IPS-NIHi7 (cell line): ENCODE measurements around the gene SSNA1.

Experiments used
- DNase-seq: peaks from one replicate; pipeline ENCODE4 v3.0.0; 2012; ENCODE audit warnings: mixed read lengths; ENCODE audit errors: extremely low spot score

Gene SSNA1

DNA sequence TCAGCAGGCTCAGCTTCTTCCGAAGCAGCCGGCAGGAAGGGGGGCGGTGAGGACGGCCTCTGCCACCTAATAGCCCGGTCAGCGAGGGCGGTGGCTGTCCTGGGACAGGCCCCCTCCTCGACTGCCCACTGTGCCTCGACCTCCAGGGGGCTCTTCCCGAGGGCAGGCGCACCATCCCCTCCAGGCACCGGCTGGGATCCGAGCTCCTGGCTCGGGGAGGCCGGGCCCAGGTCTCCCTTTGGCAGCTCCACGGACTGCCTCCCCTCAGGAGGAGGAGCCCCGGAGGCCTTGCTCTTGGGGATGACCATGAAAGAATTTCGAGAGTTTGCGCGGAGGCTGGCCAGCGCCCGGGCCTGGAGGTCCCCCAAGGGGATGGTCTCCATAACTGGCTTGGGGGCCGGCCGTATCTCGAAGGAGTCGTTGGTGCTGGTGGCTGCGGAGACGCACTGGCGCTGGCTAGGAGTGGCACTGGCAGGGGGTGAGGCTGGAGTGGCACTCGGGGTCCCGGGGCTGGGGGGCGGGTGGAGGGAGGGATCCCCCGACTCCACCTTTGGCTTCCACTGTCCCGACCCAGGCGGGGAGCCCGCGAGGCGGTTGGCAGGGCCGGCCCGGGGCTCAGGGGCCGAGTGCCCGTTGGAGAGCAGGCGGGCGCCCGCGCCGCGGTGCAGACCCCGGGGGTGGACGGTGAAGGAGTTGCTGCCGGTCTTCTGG, 11.1 kb downstream of the SSNA1 start:
- no peak for DNase-seq

DNA sequence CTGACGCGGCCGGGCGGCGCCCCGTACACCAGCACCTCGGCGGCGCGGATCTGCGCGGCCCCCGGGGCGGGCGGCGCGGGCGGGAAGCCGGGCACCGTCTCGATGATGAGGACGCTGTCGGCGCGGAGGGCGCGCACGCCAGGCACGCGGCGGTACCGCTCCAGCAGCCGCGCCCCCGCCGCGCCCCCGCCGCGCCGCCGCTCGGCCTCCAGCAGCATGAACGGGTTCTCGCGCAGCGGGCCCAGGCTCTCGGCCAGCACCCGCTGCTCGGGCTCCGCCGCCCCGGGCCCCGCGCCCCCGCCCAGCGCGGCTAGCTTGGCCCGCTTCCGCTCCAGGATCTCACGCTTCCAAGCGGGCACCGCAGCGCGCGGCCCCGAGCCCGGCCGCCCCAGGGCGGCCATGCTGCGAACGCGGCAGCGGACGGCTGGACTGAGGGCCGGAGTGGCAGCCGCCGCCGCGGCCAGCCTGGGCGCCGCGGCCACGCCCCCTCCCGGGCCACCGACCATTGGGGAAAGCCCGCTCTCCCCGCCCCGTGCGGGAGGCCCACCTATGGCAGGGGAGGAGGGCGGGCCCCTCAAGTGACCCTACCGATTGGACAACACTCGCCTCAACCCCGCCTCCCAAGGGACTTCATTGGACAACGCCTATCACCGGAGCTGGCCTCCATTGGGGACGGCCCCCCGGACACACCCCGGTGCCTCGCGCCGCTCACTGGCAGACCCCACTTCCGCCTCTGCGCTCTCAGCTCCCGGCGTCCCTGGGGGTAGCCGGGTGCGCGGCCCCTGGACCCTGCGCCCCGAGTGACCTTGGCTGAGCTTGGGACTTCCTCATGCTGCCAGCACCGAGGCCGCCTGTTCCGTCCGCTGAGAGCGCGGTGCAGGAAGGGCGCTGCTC, 12.1 kb downstream of the SSNA1 start, which contains the start of gene TPRN:
Gene TPRN, minus strand, starts transcription at position 431 of the 894 bp plus-strand sequence. Its CDS starts 30 bp downstream, at position 401.
- peak; percentile 100 for DNase-seq

DNA sequence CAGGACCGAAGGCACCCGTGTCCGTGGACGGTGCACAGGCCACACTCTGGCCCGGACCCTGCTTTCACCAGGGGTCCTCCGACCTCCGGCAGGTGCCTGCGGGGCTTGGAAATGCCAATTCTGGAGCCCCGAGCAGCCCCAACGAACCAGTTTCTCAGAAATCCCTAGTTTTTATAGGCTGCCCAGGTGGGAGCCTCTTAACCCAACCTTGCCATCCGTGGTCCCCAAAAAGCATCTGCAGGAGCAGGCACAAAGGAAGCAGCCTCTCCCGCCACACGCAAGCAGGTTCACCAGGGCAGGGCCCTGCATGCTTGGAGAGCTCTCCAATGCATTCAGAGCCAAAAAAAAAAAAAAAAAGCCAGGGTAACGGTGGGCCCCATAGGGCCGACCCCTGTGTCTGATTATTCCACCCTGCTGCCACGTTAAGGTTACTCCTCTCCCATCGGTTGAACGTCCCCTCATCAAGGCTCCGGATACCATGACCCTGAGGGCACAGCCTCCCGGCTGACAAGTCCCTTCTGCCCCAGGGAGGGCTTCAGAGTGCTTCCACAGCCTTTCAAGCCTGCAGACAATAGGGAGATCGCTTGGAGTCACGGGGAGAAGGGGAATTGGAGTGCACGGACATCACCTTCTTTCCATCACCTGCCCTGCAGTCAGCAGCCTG, 12.9 kb downstream of the SSNA1 start:
- no peak for DNase-seq

DNA sequence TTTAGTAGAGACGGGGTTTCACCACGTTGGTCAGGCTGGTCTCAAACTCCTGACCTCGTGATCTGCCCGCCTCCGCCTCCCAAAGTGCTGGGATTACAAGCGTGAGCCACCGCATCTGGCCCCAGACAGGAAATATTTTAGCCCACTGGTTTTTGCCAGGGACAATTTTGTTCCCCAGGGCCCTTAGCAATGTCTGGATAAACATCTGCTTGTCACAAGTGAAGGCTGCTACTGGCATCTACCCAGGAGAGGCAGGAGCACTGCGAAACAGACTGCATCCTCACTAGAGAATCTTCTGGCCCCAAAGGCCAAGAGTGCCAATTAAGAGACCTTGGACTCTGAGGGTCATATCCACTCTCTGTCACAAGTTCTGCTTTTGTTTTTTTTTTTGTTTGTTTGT, 14.5 kb downstream of the SSNA1 start:
- DNase-seq = no peak

DNA sequence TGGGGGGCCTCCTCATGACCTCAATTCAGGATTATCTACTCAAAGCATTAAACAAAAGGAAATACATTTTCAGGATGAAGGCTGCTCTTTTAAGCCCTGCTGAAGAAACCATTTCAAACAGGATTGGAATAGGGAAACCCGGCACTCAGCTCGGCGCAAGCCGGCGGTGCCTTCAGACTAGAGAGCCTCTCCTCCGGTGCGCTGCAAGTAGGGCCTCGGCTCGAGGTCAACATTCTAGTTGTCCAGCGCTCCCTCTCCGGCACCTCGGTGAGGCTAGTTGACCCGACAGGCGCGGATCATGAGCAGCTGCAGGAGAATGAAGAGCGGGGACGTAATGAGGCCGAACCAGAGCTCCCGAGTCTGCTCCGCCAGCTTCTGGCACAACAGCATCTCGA, 16.3 kb downstream of the SSNA1 start:
- no peak for DNase-seq

DNA sequence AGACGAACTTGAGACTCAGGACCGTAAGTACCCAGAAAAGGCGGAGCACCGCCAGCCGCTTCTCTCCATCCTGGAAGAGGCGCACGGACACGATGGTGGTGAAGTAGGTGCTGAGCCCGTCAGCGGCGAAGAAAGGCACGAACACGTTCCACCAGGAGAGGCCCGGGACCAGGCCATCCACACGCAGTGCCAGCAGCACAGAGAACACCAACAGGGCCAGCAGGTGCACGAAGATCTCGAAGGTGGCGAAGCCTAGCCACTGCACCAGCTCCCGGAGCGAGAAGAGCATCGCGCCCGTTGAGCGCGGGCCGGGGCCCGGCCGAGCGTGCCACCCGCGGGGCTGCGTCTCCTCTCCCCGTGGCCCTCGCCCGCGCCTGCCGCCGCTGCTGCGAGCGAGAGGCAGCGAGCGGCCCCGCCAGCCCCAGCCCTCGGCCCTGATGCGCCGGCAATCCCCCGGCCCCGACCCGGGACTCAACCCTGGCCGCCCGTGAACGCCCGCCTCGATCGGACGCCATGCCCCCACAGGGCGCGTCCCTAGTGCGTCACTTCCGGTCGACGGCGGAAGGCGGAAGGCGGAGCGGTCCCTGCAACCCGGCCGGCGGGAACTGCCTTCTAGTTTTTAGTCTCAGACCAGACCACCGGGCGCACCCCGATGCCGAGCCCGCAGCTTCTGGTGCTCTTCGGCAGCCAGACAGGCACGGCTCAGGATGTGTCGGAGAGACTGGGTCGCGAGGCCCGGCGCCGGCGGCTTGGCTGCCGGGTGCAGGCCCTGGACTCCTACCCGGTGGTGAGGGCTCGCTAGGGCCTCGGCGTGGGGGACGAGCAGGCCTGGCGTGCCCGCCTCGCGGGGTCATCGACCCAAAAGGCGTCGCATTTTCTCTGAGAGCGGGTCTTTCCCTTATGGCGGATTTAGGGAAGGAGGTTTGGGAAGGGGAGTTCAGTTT, 16.9 kb downstream of the SSNA1 start, which contains the start of the genes NDOR1 and TMEM203:
Gene NDOR1, plus strand, starts transcription at position 575 of the 944 bp plus-strand sequence. Its CDS starts 78 bp downstream, at position 653.
Gene TMEM203, minus strand, starts transcription at position 523 of the 944 bp plus-strand sequence. Its CDS starts 234 bp downstream, at position 289.
- peak; percentile 92 for DNase-seq

DNA sequence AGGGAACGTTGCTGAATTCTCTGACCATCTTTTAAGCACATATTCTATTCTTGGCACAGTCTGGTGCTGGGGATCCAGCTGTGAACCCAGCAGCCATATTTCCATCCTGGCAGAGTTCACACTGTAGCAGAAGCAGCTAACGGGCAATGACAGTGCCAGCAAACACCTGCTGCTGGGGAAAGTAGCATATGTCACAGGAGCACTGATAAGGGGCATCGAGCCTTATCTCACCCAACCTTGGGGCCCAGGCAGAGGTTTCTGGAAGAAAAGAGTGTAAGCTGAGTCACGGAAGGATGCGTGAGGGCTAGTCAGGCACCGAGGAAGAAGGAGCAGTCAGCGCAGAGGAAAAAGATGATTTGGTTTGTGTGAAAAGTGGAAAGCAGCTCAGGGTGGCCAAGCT, 18.1 kb downstream of the SSNA1 start:
- no peak for DNase-seq

DNA sequence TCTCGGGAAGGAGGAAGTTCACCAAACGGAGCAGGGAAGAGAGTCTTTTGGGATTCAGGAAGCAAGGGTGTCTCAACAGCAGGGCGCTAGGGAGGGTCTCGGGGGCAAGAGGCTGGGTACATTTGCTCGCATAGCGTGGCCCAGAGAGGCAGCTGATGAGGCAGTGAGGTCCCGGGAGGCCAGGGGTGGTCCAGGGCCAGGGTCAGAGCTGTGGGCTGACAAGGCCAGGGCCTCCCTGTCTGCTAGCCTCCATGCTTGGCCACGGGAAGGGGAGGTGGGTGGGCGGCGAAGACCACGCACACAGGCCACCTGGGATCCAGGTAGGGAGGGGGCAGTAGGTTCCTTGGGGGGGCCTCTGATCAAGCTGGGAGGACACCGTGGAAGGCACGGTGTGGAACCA, 23.1 kb downstream of the SSNA1 start:
- DNase-seq = no peak

DNA sequence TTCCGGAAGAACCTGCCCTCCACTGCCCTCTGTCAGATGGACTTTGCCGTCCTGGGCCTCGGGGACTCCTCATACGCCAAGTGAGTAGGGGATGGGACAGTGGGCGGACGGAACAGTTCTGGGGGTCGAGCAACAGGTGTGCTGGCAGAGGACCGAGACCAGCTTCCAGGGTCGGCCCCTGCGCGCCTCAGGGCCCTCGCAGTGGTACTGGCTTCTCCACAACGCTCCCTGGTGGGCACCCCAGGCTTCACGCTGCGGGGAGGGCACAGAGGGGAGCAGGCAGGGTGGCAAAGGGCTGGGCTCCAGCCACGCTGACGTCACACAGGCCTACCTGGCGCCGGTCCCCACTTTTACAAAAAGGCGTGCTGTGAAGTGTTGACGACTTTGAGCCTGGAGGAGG, 24.0 kb downstream of the SSNA1 start:
- DNase-seq = no peak

DNA sequence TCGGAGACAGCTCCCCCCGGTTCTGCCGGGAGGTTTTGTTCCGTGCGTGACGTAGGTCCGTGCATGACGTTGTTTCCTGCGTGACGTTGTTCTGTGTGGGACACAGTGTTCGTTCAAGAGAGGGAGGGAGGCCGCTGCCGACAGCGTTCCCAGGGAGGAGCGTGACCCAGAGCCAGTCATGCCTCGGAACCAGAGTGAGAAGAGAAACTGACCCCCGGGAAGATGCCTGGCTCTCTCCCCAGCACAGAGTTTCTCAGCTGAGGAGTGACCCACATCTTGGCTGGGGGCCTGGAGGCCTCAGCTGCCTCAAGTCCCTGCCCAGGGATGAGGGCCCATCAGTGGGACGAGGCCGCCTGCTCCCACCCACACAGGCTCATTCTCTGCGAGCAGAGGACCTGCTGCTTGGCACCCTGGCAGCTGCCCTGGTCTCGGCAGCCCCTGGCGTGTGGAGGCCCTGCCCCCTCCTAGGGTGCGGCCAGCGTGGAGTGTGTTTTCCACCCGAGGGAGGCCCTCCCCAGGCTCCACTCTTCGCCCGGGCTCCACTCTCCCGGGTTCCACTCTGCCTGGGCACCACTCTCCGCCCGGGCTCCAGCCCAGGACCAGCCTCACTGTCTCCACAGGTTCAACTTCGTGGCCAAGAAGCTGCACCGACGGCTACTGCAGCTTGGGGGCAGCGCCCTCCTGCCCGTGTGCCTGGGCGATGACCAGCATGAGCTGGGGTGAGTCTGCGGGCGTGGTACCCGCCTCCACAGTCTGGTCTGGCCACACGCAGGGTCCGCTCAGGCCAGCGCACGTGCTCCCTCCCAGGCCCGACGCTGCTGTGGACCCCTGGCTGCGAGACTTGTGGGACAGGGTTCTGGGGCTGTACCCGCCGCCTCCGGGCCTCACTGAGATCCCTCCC, 24.9 kb downstream of the SSNA1 start:
- no peak for DNase-seq

DNA sequence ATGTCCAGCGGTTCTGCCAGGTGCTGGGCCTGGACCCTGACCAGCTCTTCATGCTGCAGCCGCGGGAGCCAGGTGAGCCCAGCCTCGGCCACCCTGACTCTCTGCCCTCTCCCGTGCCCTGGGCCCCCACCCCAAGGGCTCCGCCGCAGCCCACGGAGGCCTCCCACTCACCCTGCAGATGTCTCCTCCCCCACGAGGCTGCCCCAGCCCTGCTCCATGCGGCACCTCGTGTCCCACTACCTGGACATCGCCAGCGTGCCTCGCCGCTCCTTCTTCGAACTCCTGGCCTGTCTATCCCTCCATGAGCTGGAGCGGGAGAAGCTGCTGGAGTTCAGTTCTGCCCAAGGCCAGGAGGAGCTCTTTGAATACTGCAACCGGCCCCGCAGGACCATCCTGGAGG, 26.1 kb downstream of the SSNA1 start:
- DNase-seq = no peak

DNA sequence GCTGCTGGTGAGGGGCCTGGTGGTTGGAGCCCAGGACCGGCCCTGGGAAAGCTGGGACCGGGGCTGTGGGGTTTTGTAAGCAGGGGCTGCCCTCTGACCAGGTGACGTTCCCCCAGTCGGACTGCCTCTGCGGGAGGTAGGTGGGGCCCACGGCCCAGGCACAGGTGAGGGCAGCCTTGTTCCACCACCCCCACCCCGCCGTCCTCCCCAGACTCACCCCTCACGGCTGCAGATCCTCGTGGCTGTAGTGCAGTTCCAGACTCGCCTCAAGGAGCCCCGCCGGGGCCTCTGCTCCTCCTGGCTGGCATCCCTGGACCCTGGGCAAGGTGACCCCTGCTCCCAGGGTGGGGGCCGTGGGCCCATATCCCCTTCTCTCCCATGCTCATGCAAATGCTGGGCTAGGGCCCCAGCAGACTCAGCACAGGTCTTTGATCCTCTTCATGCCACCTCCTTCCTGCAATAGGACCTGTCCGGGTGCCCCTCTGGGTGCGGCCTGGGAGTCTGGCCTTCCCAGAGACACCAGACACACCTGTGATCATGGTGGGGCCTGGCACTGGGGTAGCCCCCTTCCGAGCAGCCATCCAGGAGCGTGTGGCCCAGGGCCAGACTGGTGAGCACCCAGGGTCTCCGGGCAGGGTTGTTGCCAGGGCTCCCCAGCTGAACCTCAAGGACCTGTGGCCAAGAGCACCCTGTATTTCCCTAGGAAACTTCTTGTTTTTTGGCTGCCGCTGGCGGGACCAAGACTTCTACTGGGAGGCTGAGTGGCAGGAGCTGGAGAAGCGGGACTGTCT, 26.9 kb downstream of the SSNA1 start:
- DNase-seq = no peak

DNA sequence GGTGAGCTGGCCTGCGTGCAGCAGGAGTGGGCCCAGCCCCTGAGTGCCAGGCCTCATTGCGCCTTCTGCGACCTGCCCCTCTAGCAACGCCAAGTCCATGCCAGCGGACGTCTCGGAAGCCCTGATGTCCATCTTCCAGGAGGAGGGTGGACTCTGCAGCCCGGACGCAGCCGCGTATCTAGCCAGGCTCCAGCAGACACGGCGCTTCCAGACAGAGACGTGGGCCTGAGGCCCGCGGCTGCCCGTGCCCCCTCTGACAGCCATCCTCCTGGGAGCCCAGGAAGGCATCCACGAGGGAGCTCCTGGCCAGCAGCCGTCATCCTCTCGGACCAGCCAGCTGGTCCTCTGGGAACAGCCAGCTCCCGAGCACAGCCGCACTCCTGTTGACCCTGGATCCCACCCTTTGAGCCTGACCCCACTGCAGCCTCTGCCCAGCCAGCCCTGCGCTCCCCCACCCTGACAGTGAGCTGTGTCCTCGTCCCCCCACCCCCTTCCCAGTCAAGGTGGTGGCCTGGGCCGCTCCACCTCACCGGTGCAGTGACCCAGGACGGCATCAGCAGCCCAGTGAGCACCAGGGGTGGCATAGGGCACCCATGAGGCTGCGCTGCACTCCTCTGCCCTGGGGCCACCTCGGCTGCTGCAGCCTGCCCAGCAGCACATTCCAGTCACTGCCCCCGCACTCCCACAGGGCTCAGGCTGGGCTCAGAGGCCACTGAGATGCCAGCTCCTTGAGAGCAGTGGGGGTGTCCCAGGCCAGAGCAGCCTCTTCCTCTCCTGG, 27.9 kb downstream of the SSNA1 start:
- no peak for DNase-seq

DNA sequence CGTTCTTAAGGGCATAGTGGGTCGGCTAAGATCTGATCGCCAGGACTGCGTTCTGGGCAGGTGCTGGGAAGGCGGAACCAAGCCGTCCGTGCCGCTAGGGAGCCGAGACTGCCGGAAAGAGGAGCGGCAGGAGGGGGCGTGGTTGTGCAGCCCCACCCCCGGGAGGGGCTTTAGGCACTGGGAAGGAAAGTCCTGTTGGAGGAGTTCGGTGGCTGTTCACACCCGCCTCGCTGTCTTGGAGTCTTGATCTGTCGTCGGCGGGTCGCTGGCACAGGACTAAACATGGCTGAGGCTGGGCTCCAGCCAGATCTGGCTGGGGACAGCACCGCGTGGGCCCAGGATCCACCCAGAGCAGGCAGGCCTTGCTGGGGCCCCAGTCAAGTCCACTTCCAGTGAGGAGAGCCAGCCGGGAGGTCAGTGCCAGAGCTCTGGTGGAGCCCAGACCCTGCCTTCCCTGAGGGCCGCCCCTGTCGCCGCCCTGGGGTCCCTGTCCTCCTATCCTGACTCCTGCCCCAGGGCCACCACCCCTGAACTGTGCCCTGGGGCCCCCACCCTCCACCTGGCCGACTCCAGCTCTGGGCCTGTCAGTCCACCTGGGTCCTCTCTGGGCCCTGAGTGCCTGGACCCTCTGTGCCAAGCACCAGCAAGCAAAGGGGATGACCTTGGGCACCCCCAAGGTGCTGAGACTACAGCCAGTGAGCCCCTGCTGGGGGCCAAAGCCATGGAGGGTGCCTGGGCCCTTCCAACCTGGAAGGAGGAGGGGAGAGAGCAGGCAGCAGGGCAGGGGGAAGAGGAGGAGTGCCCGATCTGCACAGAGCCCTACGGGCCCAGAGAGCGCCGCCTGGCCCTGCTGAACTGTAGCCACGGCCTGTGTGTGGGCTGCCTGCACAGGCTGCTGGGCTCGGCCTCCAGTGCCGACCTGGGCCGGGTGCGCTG, 29.1 kb downstream of the SSNA1 start:
- DNase-seq = peak; percentile 88

DNA sequence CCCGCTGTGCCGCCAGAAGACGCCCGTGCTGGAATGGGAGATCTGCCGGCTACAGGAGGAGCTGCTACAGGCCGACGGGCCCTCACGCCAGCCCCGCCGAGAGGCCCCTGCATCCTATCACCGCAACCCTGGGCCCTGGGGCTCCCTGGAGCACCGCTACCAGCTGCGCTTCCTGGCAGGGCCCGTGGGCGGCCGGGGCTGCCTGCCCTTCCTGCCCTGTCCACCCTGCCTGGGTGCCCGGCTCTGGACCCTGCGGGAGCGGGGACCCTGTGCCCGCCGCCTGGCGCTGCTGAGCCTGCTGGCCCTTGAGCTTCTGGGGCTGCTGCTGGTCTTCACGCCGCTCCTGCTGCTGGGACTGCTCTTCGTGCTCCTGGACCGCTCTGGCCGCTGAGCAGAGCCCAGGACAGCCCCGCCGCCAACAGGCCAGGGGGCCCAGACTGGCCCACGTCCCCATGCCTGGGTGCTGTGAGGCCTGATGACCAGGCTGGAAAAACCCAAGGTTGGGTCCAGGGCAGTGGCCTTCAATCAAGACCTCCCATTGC, 29.8 kb downstream of the SSNA1 start:
- no peak for DNase-seq

DNA sequence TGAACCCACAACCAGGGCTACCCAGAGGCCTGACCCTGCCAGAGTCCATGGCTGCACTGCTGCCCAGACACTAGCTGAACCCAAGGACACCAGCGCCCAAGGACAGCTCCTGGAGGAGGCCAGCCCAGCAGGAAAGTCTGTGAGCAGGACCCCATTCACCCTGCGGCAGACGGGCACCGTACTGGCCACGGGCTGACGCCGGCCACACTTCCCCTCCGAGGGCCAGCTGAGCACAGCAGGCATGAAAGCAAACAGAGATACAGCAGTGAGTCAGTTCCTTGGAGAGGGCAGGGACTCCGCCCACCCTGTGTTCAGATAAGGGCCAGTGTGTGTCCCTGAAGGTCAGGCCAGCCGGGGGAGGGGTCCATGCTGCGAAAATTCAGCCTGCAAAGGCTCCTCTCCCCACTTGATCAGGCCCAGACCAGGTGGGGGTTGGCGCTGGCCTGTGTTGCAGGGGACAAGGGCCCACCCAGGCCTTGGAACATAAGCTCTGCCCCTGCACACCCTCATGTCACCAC, 30.3 kb downstream of the SSNA1 start:
- DNase-seq = peak; percentile 41
